HCT116 (cell line): ENCODE measurements around the gene ARL15. TPM values are rescaled to one million over a fixed set of nuclear protein-coding genes. Genes with fewer than 3 reads are reported as not detected.

ENCODE experiments used
- ATAC-seq: fragments of 200-7000 bp; cut with Tn5 transposase; 2 replicates; pipeline ENCODE4 v1.9.1; 2020; ENCODE audit warnings: mild to moderate bottlenecking, moderate library complexity
- BruUV-seq: library from RNA; stranded (reverse); fragments of 400-500 nt; replicated peaks from 2 replicates; lab custom pipeline; 2021; lab: Mats Ljungman, UMichigan
- CTCF ChIA-PET: fragments of 300-600 bp; sonication (Branson Sonifier 250); formaldehyde crosslinking; loops from one replicate; lab custom pipeline; 2021; ENCODE audit warnings: antibody characterized with exemption; lab: Charles Lee
- POLR2A ChIA-PET: fragments of 300-600, 350-600 bp; sonication (Branson Sonifier 250); formaldehyde crosslinking; loops from one replicate; lab custom pipeline; 2021; ENCODE audit warnings: antibody characterized with exemption; lab: Charles Lee
- RAD21 ChIA-PET, 2 experiments: fragments of 300-600 bp; sonication (Branson Sonifier 250); formaldehyde crosslinking; loops; one replicate each; lab custom pipeline; 2023; ENCODE audit warnings: low total read pairs in 2 of 2; ENCODE audit not compliant: uncharacterized antibody in 2 of 2, unreplicated experiment in 2 of 2, low non-redundant PET in 1 of 2; lab: Charles Lee
- DNase-seq: peaks from one replicate; pipeline ENCODE4 v3.0.0-alpha.2; 2010; ENCODE audit warnings: low read depth, low spot score
- H2AFZ ChIP-seq: fragments of 200-600 bp; shearing (Covaris generic), sonication (generic); 2 replicates; pipeline ENCODE4 v1.6.1; 2017; ENCODE audit warnings: low read depth, mixed run types, mixed read lengths, antibody characterized with exemption, low read length; ENCODE audit not compliant: poor library complexity, severe bottlenecking
- H3K27ac ChIP-seq: 2 replicates; pipeline ENCODE4 v1.5.1; 2012; ENCODE audit warnings: low read depth, low read length
- H3K27me3 ChIP-seq: fragments of 200-600 bp; sonication (generic); 2 replicates; pipeline ENCODE4 v1.6.1; 2016; ENCODE audit warnings: mixed run types, low read length, mixed read lengths; ENCODE audit not compliant: insufficient read depth
- H3K36me3 ChIP-seq, 2 experiments: fragments of 200-500 bp in 1 of 2; fragments of 200-600 bp in 1 of 2; sonication (Bioruptor generic) in 1 of 2; sonication (generic) in 1 of 2; 2 replicates each; pipeline versions ENCODE4 v1.5.1 to v1.6.1; 2014 to 2016; ENCODE audit warnings: low read length in 2 of 2, inconsistent platforms in 1 of 2, mixed read lengths in 1 of 2, mixed run types in 1 of 2; ENCODE audit not compliant: insufficient read depth in 2 of 2, control insufficient read depth in 1 of 2
- H3K4me1 ChIP-seq, 2 experiments: fragments of 200-600 bp in 1 of 2; sonication (generic) in 1 of 2; 2 replicates each; pipeline versions ENCODE4 v1.5.1 to v1.6.1; 2012 to 2017; ENCODE audit warnings: low read length in 2 of 2, inconsistent platforms in 1 of 2, mild to moderate bottlenecking in 1 of 2, mixed read lengths in 1 of 2, mixed run types in 1 of 2, moderate library complexity in 1 of 2; ENCODE audit not compliant: insufficient read depth in 2 of 2, control insufficient read depth in 1 of 2
- H3K4me2 ChIP-seq: fragments of 200-600 bp; sonication (generic); 2 replicates; pipeline ENCODE4 v1.6.1; 2017; ENCODE audit warnings: mixed run types, low read length, mixed read lengths
- H3K4me3 ChIP-seq, 2 experiments: fragments of 200-600 bp in 1 of 2; sonication (generic) in 1 of 2; replicated peaks in 1 of 2; 2 replicates each; pipeline ENCODE4 v1.5.1; 2011 to 2016; ENCODE audit warnings: low read length in 2 of 2, control low read depth in 1 of 2, low read depth in 1 of 2, mild to moderate bottlenecking in 1 of 2, mixed read lengths in 1 of 2, mixed run types in 1 of 2
- H3K79me2 ChIP-seq: fragments of 200-600 bp; sonication (generic); 2 replicates; pipeline ENCODE4 v1.6.1; 2017; ENCODE audit warnings: mild to moderate bottlenecking, mixed run types, low read length, moderate library complexity, mixed read lengths; ENCODE audit not compliant: insufficient read depth
- H3K9ac ChIP-seq: fragments of 200-600 bp; sonication (generic); 2 replicates; pipeline ENCODE4 v1.6.1; 2016; ENCODE audit warnings: low read length, mixed read lengths
- H3K9me2 ChIP-seq: fragments of 200-600 bp; sonication (generic), shearing (Covaris generic); 2 replicates; pipeline ENCODE4 v1.6.1; 2017; ENCODE audit warnings: mixed run types, mild to moderate bottlenecking, moderate library complexity; ENCODE audit not compliant: insufficient read depth
- H3K9me3 ChIP-seq, 2 experiments: fragments of 200-500 bp in 1 of 2; fragments of 200-600 bp in 1 of 2; sonication (Bioruptor generic) in 1 of 2; sonication (generic) in 1 of 2; 2 replicates each; pipeline ENCODE4 v1.6.1; 2014 to 2017; ENCODE audit warnings: low read length in 2 of 2, mixed read lengths in 2 of 2, inconsistent platforms in 1 of 2, low read depth in 1 of 2, mild to moderate bottlenecking in 1 of 2, mixed run types in 1 of 2, moderate library complexity in 1 of 2; ENCODE audit not compliant: control insufficient read depth in 1 of 2, insufficient read depth in 1 of 2
- H4K20me1 ChIP-seq: fragments of 200-600 bp; sonication (generic), shearing (Covaris generic); 2 replicates; pipeline ENCODE4 v1.6.1; 2017; ENCODE audit warnings: mixed run types, mild to moderate bottlenecking, moderate library complexity; ENCODE audit not compliant: insufficient read depth
- EZH2phosphoT487 ChIP-seq: fragments of 200-600 bp; IDR thresholded peaks from 2 replicates; pipeline ENCODE4 v1.6.1; 2018; ENCODE audit warnings: antibody characterized with exemption, borderline replicate concordance
- POLR2A ChIP-seq: IDR thresholded peaks from 2 replicates; pipeline ENCODE4 v1.7.0; 2011; ENCODE audit warnings: borderline replicate concordance; ENCODE audit not compliant: insufficient read depth, insufficient read length; ENCODE audit errors: extremely low read depth
- RAD21 ChIP-seq: IDR thresholded peaks from 2 replicates; pipeline ENCODE4 v1.6.1; 2012; ENCODE audit warnings: low read depth, mild to moderate bottlenecking
- ZNF274 ChIP-seq: fragments of 200-500 bp; sonication (Bioruptor generic); IDR thresholded peaks from 2 replicates; pipeline ENCODE4 v1.6.1; 2014; ENCODE audit warnings: mild to moderate bottlenecking, low read depth, low read length, inconsistent platforms
- intact Hi-C: fragments of 100-400 bp; cut with micrococcal nuclease; formaldehyde crosslinking; loops from 2 replicates; pipeline ENCODE4 v1.10.0; 2022
- total RNA-seq: library from RNA; stranded (reverse); gene quantifications from one replicate; pipeline ENCODE4 v1.2.1, GENCODE V29; 2021; ENCODE audit not compliant: unreplicated experiment
- TF ChIP-seq, protein P1 (sequence below), 3 experiments: fragments of 200-600 bp in 1 of 3; sonication (generic) in 1 of 3; IDR thresholded peaks in 2 of 3; conservative IDR thresholded peaks in 1 of 3; 2 replicates each; pipeline ENCODE4 v1.5.1; 2012 to 2017; ENCODE audit warnings: low read depth in 2 of 3, low read length in 2 of 3, antibody characterized with exemption in 1 of 3, borderline replicate concordance in 1 of 3, control low read depth in 1 of 3, mild to moderate bottlenecking in 1 of 3, mixed read lengths in 1 of 3, mixed run types in 1 of 3, moderate library complexity in 1 of 3; ENCODE audit not compliant: insufficient read depth in 1 of 3

Gene ARL15
- total RNA-seq, 1 experiment from 2014 or later, result 15.0 TPM

GRCh38 chr5:54090495-54091120 is 219.8 kb downstream of the ARL15 start:
- peaks cover 6 to 8% of the 10 kb centered on the region in 2 experiments; a peak in 3 of 4 replicates for H3K4me1 ChIP-seq
- intact Hi-C loops, result no loop called here
- no peaks in the 10 kb centered on the region for H3K9me3 ChIP-seq
- H2AFZ ChIP-seq, result no peak overlapping the region
- ChIA-PET RAD21 (no interaction called here), POLR2A (no interaction called here), CTCF (no interaction called here)
- no peaks in the 10 kb centered on the region for H3K27me3 ChIP-seq
- H4K20me1 ChIP-seq, result no peaks in the 10 kb centered on the region
- no peak for TF ChIP-seq ZNF274
- TF ChIP-seq EZH2phosphoT487, result no peak
- TF ChIP-seq, protein P1, sequence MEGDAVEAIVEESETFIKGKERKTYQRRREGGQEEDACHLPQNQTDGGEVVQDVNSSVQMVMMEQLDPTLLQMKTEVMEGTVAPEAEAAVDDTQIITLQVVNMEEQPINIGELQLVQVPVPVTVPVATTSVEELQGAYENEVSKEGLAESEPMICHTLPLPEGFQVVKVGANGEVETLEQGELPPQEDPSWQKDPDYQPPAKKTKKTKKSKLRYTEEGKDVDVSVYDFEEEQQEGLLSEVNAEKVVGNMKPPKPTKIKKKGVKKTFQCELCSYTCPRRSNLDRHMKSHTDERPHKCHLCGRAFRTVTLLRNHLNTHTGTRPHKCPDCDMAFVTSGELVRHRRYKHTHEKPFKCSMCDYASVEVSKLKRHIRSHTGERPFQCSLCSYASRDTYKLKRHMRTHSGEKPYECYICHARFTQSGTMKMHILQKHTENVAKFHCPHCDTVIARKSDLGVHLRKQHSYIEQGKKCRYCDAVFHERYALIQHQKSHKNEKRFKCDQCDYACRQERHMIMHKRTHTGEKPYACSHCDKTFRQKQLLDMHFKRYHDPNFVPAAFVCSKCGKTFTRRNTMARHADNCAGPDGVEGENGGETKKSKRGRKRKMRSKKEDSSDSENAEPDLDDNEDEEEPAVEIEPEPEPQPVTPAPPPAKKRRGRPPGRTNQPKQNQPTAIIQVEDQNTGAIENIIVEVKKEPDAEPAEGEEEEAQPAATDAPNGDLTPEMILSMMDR (IDR thresholded peaks at IDR 0.05 in 2 of 3, conservative IDR thresholded peaks at IDR 0.05 in 1 of 3; ENCODE audit: borderline replicate concordance in 1 of 3, insufficient read depth in 1 of 3, low read depth in 2 of 3, low read length in 2 of 3), result peak in 2 of 3 experiments; percentile 16 to 31; a peak in 3 of 6 replicates
- no peak overlapping the region for H3K4me3 ChIP-seq
- H3K4me2 ChIP-seq, result peak overlapping the region; percentile 1; the same call in 1 of the 2 replicates
- no peaks in the 10 kb centered on the region for H3K79me2 ChIP-seq
- peak; percentile 67 for ATAC-seq
- peak; percentile 15 for DNase-seq
- H3K9ac ChIP-seq, result no peak overlapping the region
- BruUV-seq, result no TSS peak
- no peaks in the 10 kb centered on the region; the same call in 1 of the 2 replicates for H3K9me2 ChIP-seq
- no peaks in the 10 kb centered on the region for H3K36me3 ChIP-seq
- H3K27ac ChIP-seq, result 0 out of 2 replicates have a peak overlapping the region, but pooled peaks have one; percentile 14

DNA sequence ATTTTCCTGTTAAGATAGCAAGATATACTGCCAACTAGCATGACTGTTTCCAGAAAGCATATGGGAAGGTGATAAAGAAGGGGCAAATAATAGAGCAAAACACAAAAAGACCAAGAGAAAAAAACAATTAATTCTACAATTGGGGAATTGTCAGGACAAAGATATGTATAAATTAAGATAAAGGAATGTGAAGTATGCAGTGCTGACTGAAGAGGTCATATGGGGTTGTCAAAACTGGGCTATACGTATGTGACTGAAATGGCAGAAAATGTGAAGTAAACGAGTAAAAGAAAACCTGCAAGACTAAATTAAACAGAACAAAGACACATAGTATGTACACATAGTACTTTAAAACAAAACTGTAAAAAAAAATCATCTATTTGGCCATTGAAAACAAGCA is 222.3 kb downstream of the ARL15 start:
- intact Hi-C loops, result no loop called here
- POLR2A ChIA-PET, result no interaction called here
- Histone ChIP-seq H3K4me2 (no peak overlapping the region), H2AFZ (no peak overlapping the region), H3K4me1 (peaks cover 6 to 8% of the 10 kb centered on the region in 2 experiments; a peak in 3 of 4 replicates), H3K9me3 (no peaks in the 10 kb centered on the region), H3K4me3 (no peak overlapping the region), H3K9ac (no peak overlapping the region), H3K36me3 (no peaks in the 10 kb centered on the region), H3K79me2 (no peaks in the 10 kb centered on the region), H3K27me3 (no peaks in the 10 kb centered on the region), H4K20me1 (no peaks in the 10 kb centered on the region), H3K9me2 (no peaks in the 10 kb centered on the region; the same call in 1 of the 2 replicates), H3K27ac (no peak overlapping the region)
- RAD21 ChIA-PET, result no interaction called here
- BruUV-seq, result no TSS peak
- CTCF ChIA-PET, result no interaction called here
- no peak for DNase-seq
- TF ChIP-seq RAD21, result no peak
- no peak for TF ChIP-seq POLR2A
- ATAC-seq, result no peak
